A549 (cell line): ENCODE data around the gene SMAD3.

Experiments
- CEBPB ChIP-seq, 2 experiments: fragments of >200 bp in 1 of 2; sonication (Bioruptor Twin) in 1 of 2; formaldehyde crosslinking in 1 of 2; IDR thresholded peaks; 2 replicates each; pipeline ENCODE4 v1.6.1; 2012 to 2016
- CHD4 ChIP-seq: fragments of 200-600 bp; sonication (generic); IDR thresholded peaks from 2 replicates; pipeline ENCODE4 v1.6.1; 2016; ENCODE audit warnings: antibody characterized with exemption, mild to moderate bottlenecking, borderline replicate concordance
- EP300 ChIP-seq, 2 experiments: fragments of >200 bp; sonication (Bioruptor Twin); formaldehyde crosslinking; IDR thresholded peaks; 2 replicates in 1 of 2; 3 replicates in 1 of 2; pipeline ENCODE4 v1.6.1; 2016 to 2017
- MAFK ChIP-seq: fragments of 450-650 bp; IDR thresholded peaks from 2 replicates; pipeline ENCODE4 v1.6.1; 2014; ENCODE audit not compliant: partially characterized antibody
- POLR2A ChIP-seq: IDR thresholded peaks from 2 replicates; pipeline ENCODE4 v1.6.1; 2012; ENCODE audit warnings: mild to moderate bottlenecking, low read length
- ZFP36 ChIP-seq: fragments of 450-650 bp; IDR thresholded peaks from 2 replicates; pipeline ENCODE4 v1.6.1; 2014; ENCODE audit warnings: borderline replicate concordance; ENCODE audit not compliant: partially characterized antibody
- ZSCAN20 ChIP-seq: fragments of 250-450 bp; sonication (Bioruptor Pico); IDR thresholded peaks from 2 replicates; pipeline ENCODE4 v1.8.0; 2022; ENCODE audit warnings: mild to moderate bottlenecking, moderate library complexity
- TF ChIP-seq, protein P1 (sequence below): fragments of >200 bp; sonication (Bioruptor Twin); formaldehyde crosslinking; IDR thresholded peaks from 3 replicates; pipeline ENCODE4 v1.5.1; 2016
- TF ChIP-seq, protein P2 (sequence below): IDR thresholded peaks from 2 replicates; pipeline ENCODE4 v1.6.1; 2012
- TF ChIP-seq, protein P3 (sequence below): IDR thresholded peaks from 2 replicates; pipeline ENCODE4 v1.6.1; 2012
- TF ChIP-seq, protein P4 (sequence below): fragments of 250-450 bp; sonication (Bioruptor Pico); IDR thresholded peaks from 2 replicates; pipeline ENCODE4 v1.5.0; 2020; ENCODE audit warnings: low read depth, mild to moderate bottlenecking, moderate library complexity

DNA sequence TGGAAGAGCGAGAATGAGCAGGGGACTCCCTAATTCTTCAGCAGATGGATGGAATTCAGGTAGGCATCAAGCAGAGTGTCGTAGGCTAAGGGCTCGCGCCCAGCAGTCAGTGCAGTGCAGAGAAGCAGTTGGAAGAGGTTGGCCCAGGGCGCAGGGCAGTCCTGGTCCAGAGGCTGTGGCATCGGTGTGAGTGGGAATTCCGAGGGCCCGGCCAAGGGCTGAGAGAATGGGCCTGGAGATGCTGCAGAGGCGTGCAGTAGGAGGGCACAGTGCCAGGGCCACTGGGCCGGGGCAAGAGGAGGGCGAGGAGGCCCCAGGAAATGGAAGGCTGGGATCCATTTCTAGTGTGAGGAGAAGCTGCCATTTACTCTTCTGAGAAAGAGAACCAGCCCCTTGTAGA lies 114.6 kb downstream of the SMAD3 start:
- TF ChIP-seq, protein P1, sequence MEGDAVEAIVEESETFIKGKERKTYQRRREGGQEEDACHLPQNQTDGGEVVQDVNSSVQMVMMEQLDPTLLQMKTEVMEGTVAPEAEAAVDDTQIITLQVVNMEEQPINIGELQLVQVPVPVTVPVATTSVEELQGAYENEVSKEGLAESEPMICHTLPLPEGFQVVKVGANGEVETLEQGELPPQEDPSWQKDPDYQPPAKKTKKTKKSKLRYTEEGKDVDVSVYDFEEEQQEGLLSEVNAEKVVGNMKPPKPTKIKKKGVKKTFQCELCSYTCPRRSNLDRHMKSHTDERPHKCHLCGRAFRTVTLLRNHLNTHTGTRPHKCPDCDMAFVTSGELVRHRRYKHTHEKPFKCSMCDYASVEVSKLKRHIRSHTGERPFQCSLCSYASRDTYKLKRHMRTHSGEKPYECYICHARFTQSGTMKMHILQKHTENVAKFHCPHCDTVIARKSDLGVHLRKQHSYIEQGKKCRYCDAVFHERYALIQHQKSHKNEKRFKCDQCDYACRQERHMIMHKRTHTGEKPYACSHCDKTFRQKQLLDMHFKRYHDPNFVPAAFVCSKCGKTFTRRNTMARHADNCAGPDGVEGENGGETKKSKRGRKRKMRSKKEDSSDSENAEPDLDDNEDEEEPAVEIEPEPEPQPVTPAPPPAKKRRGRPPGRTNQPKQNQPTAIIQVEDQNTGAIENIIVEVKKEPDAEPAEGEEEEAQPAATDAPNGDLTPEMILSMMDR, result no peak
- TF ChIP-seq CHD4, result no peak
- no peak for TF ChIP-seq POLR2A
- no peak for TF ChIP-seq ZSCAN20 (CRISPR knock-in tag)
- TF ChIP-seq MAFK, result no peak
- no peak for TF ChIP-seq EP300 (IDR thresholded peaks at IDR 0.05)
- no peak for TF ChIP-seq ZFP36
- TF ChIP-seq, protein P2, sequence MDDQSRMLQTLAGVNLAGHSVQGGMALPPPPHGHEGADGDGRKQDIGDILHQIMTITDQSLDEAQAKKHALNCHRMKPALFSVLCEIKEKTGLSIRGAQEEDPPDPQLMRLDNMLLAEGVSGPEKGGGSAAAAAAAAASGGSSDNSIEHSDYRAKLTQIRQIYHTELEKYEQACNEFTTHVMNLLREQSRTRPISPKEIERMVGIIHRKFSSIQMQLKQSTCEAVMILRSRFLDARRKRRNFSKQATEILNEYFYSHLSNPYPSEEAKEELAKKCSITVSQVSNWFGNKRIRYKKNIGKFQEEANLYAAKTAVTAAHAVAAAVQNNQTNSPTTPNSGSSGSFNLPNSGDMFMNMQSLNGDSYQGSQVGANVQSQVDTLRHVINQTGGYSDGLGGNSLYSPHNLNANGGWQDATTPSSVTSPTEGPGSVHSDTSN, result no peak
- no peak for TF ChIP-seq CEBPB (IDR thresholded peaks at IDR 0.05)
- TF ChIP-seq, protein P3, sequence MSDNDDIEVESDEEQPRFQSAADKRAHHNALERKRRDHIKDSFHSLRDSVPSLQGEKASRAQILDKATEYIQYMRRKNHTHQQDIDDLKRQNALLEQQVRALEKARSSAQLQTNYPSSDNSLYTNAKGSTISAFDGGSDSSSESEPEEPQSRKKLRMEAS, result no peak
- TF ChIP-seq, protein P4, sequence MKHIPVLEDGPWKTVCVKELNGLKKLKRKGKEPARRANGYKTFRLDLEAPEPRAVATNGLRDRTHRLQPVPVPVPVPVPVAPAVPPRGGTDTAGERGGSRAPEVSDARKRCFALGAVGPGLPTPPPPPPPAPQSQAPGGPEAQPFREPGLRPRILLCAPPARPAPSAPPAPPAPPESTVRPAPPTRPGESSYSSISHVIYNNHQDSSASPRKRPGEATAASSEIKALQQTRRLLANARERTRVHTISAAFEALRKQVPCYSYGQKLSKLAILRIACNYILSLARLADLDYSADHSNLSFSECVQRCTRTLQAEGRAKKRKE (CRISPR knock-in tag), result no peak
